ENCODE data around the gene SELENON. TPM values are rescaled to one million over a fixed set of nuclear protein-coding genes. Genes with fewer than 3 reads are reported as not detected.

SELENON gene
- total and polyA plus RNA-seq, 2 of the 13 experiments (the other 11 are each of a cell fraction or from before 2014, with no cell fraction given): 3.8 to 8.0 TPM

GRCh38 chr1:25782608-25783201, 17.3 kb upstream of the SELENON start:
- Histone ChIP-seq H3K9me3 (ENCODE audit: low read length) (no peaks in the 10 kb centered on the region), H3K9ac (ENCODE audit: insufficient read depth, low read depth, low read length) (no peak overlapping the region), H3K4me2 (ENCODE audit: low read depth, low read length) (no peak overlapping the region), H4K20me1 (ENCODE audit: insufficient read depth, low read length) (no peaks in the 10 kb centered on the region), H3K27me3 (ENCODE audit: control insufficient read depth in 1 of 2, insufficient read depth in 2 of 2, low read length in 2 of 2) (peaks cover 0 to 31% of the 10 kb centered on the region in 2 experiments; a peak in 3 of 5 replicates), H3K4me1 (ENCODE audit: insufficient read depth, low read length) (peaks cover 24% of the 10 kb centered on the region), H2AFZ (ENCODE audit: low read length) (no peak overlapping the region), H3K79me2 (ENCODE audit: insufficient read depth, low read length) (no peaks in the 10 kb centered on the region), H3K27ac (ENCODE audit: extremely low read length, insufficient read depth, low read length) (no peak overlapping the region), H3K4me3 (replicated peaks in 1 of 3; ENCODE audit: insufficient read depth in 1 of 3, low read depth in 2 of 3, low read length in 3 of 3) (no peak overlapping the region), H3K36me3 (replicated peaks in 1 of 2; ENCODE audit: control insufficient read depth in 1 of 2, insufficient read depth in 2 of 2, low read length in 2 of 2) (no peaks in the 10 kb centered on the region)
- no TSS peak for BruUV-seq (replicated peaks)
- POLR2A ChIA-PET: no interaction called here
- FAIRE-seq (no peak), DNase-seq (ENCODE audit: low spot score) (no peak), ATAC-seq (no peak)
- intact Hi-C loops (cut with micrococcal nuclease; ENCODE audit: unreplicated experiment): no loop called here
- no peak for TF ChIP-seq HHEX (CRISPR knock-in tag; IDR thresholded peaks at IDR 0.05)
- no peak for TF ChIP-seq E2F2 (CRISPR knock-in tag; IDR thresholded peaks at IDR 0.05; ENCODE audit: borderline replicate concordance)
- no peak for TF ChIP-seq ZNF367 (CRISPR knock-in tag; IDR thresholded peaks at IDR 0.05; ENCODE audit: borderline replicate concordance)
- no peak for TF ChIP-seq ATAD3A (CRISPR knock-in tag; IDR thresholded peaks at IDR 0.05)
- TF ChIP-seq RBFOX2 (IDR thresholded peaks at IDR 0.05; ENCODE audit: low read depth, low read length): no peak
- TF ChIP-seq HOMEZ (CRISPR knock-in tag; IDR thresholded peaks at IDR 0.05; ENCODE audit: low read depth): no peak
- TF ChIP-seq MED8 (CRISPR knock-in tag; IDR thresholded peaks at IDR 0.05; ENCODE audit: insufficient replicate concordance): no peak
- TF ChIP-seq EP300 (IDR thresholded peaks at IDR 0.05; ENCODE audit: low read depth in 2 of 2, low read length in 2 of 2): no peak
- TF ChIP-seq EP300 (CRISPR knock-in tag; IDR thresholded peaks at IDR 0.05; ENCODE audit: borderline replicate concordance): no peak
- CTCF ChIA-PET (ENCODE audit: low intra/inter-chr PET ratio, low total read pairs): no interaction called here
- in situ Hi-C loops (cut with HindIII; ENCODE audit: extremely low pct_ligation_motif_present, low pct_unique_long_range_greater_than_20kb): no loop called here
- 61% methylated on average over 14 of the region's 18 CpGs for WGBS (ENCODE audit: low lambda C conversion rate)
